H7 (cell line): Measurements from ENCODE around the gene OR2G6. TPM values are rescaled to one million over a fixed set of nuclear protein-coding genes. Genes with fewer than 3 reads are reported as not detected.
"Not testable (repeated sequence)": the region's sequence is repeated elsewhere in the genome, so short reads cannot be mapped to it uniquely, and the experiment has no call there.

ENCODE experiments used
- DNase-seq: peaks from one replicate; pipeline ENCODE4 v3.0.0; 2012
- H3K27me3 ChIP-seq: 2 replicates; pipeline ENCODE4 v1.6.0; 2011; ENCODE audit warnings: mild to moderate bottlenecking, low read length; ENCODE audit not compliant: control insufficient read depth, insufficient read depth
- H3K36me3 ChIP-seq: replicated peaks from 2 replicates; pipeline ENCODE4 v1.5.1; 2011; ENCODE audit warnings: low read length; ENCODE audit not compliant: control insufficient read depth, insufficient read depth
- H3K4me3 ChIP-seq: 2 replicates; pipeline ENCODE4 v1.5.1; 2011; ENCODE audit warnings: low read depth, mild to moderate bottlenecking, control low read depth, low read length, moderate library complexity; ENCODE audit not compliant: insufficient read depth
- total RNA-seq: library from RNA; depleted of rRNA; stranded (reverse); fragments of >200 nt; shearing (Covaris generic); gene quantifications from 2 replicates; pipeline ENCODE4 v1.2.3, GENCODE V29; 2014; rRNA removed

OR2G6 gene
- total RNA-seq, 1 experiment from 2014 or later, result not detected

DNA sequence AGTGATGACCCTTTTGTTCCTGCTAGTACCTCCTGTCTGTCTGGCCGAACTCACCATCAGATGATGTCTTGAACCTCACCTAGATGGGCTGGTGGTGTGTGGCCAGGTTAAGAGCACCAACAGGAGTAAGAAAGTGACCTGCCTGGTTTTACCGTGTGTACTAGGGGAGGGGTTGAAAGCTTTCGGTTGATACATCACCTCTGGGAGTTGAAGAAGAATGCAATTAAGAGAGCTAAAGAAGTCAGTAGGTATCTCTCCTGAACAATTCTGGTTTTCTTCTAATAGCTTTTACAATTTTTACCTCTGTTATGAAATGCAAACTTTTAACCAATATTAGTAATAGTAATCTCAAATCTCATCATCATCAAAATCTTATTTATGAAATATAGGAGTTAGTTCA, 54.8 kb downstream of the OR2G6 start, which contains the start of gene OR2T29:
Gene OR2T29, minus strand, starts transcription at position 101 of the 400 bp plus-strand sequence. CDS start 3,281 bp downstream, outside the sequence.
- not testable (repeated sequence) for H3K4me3 ChIP-seq, H3K27me3 ChIP-seq, DNase-seq, H3K36me3 ChIP-seq

DNA sequence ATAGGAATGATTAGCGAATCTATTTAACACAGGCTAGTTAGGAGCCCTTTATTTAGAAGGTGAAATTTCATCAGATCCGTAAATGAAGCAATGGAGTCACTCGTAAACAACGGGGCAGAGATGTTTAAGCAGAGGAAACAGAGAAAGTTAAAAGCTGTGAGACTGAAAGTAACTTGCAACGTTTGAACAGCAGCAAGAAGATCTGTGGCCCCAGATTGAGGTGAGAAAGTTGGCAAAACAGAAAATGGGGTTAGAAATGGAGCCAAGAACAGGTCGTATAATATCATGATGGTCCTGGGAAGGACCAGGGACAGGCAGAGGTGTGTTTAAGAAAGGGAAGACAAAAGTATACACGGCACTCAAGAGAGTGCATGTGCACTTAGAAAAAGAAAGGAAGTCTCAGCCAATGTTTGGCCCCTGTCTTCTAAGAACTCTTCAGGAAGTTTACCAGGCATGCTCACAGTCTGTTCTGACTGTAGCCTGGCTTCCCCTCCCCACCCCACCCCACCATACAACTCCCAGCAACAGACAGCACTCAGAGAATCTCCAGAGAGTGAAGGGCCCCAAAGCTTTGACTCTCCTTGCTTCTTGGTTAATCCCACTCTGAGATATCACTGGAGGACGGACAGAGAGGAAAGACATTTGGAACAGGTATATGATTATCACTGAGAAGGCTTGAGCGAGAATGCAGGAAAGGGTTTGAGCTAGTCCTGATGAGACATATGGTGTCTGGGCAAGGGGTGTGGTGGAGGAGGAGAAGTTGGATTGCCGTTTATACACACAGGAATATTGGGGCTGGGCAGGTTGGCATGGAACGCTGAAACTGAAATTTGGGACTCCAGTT, 57.9 kb downstream of the OR2G6 start:
- DNase-seq, H3K36me3 ChIP-seq, H3K4me3 ChIP-seq, H3K27me3 ChIP-seq: not testable (repeated sequence)

DNA sequence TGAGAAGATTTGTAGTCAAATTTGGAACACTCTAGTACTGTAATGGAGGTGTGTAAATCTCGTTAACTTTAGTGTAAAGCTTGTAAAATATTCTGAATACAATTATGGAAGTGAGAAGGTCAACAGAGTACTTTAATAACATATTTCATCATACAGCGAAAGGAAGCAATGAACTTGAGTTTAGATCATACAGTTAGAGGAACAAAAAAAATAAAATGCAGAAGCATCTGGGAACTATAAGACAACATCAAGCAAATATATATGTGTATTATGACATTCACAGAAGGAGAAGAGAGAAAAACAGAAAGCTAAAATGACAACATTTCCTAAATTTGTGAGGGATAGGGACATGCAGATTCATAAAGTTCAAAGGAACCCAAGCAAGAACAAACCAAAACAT, 61.2 kb downstream of the OR2G6 start:
- H3K4me3 ChIP-seq, H3K27me3 ChIP-seq, H3K36me3 ChIP-seq, DNase-seq: not testable (repeated sequence)

DNA sequence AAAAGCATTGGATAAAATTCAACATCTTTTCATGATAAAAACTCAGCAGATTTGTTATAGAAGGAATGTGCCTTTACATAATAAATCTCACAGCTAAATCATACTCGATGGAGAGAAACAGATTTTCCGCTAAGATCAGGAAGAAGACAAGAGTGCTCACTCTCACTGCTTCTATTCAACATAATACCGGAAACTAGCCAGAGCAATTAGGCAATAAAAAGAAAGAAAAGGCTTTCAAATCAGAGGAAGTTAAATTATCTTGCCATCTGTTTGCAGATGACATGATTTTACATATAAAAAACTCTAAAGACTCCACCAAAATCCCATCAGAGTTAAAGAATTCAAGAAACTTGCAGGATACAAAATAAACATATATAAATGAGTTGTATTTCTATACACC, 62.9 kb downstream of the OR2G6 start:
- not testable (repeated sequence) for DNase-seq, H3K27me3 ChIP-seq, H3K36me3 ChIP-seq, H3K4me3 ChIP-seq

DNA sequence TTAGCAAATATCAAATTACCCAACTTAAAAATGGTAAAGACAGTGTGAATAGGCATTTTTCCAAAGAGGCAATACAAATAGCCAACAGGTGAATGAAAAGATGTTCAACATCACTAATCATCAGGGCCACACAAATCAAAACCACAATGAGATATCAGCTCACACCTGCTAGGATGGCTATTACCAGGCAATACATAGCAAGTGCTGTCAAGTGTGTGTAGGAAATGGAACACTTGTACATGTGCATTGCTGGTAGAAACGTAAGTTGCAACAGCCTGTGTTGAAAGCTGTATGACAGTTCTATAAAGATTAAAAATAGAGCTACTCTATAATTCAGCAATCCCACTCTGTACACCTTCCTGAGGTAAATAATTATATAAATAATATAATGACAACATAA, 64.2 kb downstream of the OR2G6 start:
- not testable (repeated sequence) for H3K4me3 ChIP-seq, DNase-seq, H3K36me3 ChIP-seq, H3K27me3 ChIP-seq

DNA sequence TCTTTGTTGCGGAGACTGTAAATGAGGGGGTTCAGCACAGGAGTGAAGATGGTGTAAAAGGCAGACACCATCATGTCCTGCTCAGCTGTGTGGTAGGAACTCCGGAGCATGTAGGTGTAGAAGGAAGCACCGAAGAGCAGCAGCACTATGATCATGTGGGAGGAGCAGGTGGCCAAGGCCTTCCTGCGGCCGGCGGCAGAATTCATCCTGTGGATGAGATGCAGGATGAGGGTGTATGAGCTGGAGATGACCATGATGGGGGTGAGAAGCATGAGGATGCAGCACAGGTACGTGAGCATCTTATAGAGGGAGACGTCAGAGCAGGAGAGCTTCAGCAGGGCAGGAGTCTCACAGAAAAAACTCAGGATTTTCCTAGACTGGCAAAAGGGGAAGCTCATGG, 66.0 kb downstream of the OR2G6 start:
- DNase-seq, H3K4me3 ChIP-seq, H3K36me3 ChIP-seq, H3K27me3 ChIP-seq: not testable (repeated sequence)

DNA sequence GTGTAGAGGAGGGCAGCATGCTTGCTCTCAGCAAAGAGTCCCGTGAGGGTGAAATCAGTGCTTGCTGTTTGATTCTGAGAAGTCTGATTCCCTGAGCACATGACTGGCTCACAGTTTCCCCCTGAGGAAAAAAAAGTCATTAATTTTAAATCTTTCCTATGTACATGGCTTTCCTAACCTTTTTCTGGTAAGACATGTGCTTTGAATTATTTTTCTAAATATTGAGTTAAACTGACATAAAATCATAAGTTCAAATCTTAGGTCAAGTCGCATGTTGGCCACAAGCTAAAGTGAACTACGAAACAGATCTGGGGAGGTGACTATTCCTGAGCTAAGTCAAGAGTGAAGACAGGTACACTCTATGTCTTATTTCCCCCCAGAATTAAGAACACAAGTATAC, 66.8 kb downstream of the OR2G6 start, which contains the start of gene OR2T34:
Gene OR2T34, minus strand, starts transcription at position 101 of the 400 bp plus-strand sequence. Its CDS starts 0 bp downstream, at position 101.
- not testable (repeated sequence) for H3K36me3 ChIP-seq, H3K4me3 ChIP-seq, DNase-seq, H3K27me3 ChIP-seq

DNA sequence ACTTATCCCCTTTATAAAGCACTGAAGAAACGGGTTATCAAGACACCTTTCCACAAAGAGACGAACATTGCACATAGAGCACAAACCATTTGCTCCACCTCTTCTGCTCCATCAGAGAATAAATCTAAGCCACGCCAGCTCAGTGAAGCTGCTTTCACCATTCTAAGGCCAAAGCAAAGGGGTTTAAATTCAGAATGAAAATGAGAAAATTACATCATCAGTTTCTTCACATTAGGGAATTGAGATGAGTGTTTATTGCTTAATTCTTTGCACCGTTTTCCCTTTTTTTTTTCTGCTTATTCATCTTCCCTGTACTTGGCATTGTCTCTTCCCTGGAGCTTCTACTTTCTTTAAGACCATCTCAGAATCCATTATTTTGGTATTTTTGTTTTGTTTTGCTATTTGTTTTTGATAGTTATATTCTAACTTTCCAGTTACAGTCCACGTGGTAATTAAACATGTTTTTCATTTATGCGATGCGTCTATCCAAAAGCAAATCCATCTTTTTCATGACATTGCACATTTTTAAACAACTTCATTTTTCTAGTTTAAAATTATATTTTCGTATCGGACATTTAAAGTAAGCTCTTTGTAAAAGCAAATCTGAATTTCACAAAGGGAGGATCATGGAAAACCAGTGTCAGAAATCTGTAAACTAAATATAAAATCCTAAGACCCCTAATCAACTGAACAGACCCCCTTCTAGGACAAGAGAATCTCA, 68.5 kb downstream of the OR2G6 start:
- DNase-seq, result no peak
- H3K36me3 ChIP-seq, result no peaks in the 10 kb centered on the region
- no peak overlapping the region for H3K4me3 ChIP-seq
- H3K27me3 ChIP-seq, result no peaks in the 10 kb centered on the region

Other genes with a start within 250 kb of the OR2G6 start
- not detected in 2 replicates for gene OR2T33, start 230.1 kb upstream of the OR2G6 start, total RNA-seq
- not detected in 2 replicates for gene OR2T12, start 204.6 kb upstream of the OR2G6 start, total RNA-seq
- gene OR2M7, start 183.5 kb upstream of the OR2G6 start, total RNA-seq, result not detected in 2 replicates
- not detected in 2 replicates for gene OR14C36, start 159.3 kb upstream of the OR2G6 start, total RNA-seq
- gene OR2T4, start 146.4 kb upstream of the OR2G6 start, total RNA-seq, result not detected in 2 replicates
- not detected in 2 replicates for gene OR2T6, start 132.3 kb upstream of the OR2G6 start, total RNA-seq
- not detected in 2 replicates for gene OR2T1, start 105.0 kb upstream of the OR2G6 start, total RNA-seq
- not detected in 2 replicates for gene OR2T2, start 62.4 kb upstream of the OR2G6 start, total RNA-seq
- not detected in 2 replicates for gene OR2T3, start 34.7 kb upstream of the OR2G6 start, total RNA-seq
- gene OR2T5, start 19.5 kb upstream of the OR2G6 start, total RNA-seq, result not detected in 2 replicates
- gene OR2T29, start 54.7 kb downstream of the OR2G6 start, total RNA-seq, result not detected in 2 replicates
- not detected in 2 replicates for gene OR2T34, start 66.7 kb downstream of the OR2G6 start, total RNA-seq
- not detected in 2 replicates for gene OR2T10, start 89.6 kb downstream of the OR2G6 start, total RNA-seq
- not detected in 2 replicates for gene OR2T11, start 127.0 kb downstream of the OR2G6 start, total RNA-seq
- not detected in 2 replicates for gene OR2T35, start 137.2 kb downstream of the OR2G6 start, total RNA-seq
- gene OR2T27, start 147.5 kb downstream of the OR2G6 start, total RNA-seq, result not detected in 2 replicates
- gene OR14I1, start 194.7 kb downstream of the OR2G6 start, total RNA-seq, result not detected in 2 replicates
- not detected in 2 replicates for gene LYPD8, start 247.7 kb downstream of the OR2G6 start, total RNA-seq